ENCODE measurements around the gene ALDH3A1.

Gene ALDH3A1

DNA sequence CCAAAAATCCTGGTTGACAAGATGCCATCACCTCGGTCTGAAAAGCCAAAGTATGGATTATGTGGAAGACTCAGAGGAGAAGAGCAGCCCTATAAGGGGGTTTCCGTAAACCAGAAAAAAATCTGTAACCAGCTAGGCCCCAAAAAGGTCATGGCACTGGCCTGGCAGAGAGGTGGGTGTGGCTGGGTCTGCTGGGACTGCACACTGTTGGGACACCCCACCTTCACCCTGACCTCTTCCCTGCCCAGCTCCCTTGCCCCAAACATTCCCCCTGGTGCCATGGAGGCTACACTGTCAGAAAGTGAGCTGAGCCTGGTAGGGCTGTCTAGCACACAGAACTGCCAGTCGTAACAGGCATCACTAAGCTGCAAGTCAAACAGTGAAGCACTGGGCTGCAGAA, 38.3 kb downstream of the ALDH3A1 start:
- no peak overlapping the region for H3K9ac ChIP-seq (ENCODE audit: low read depth in 1 of 2, low read length in 2 of 2)
- H3K27me3 ChIP-seq (ENCODE audit: control insufficient read depth in 2 of 2, insufficient read depth in 2 of 2, low read length in 2 of 2), result no peaks in the 10 kb centered on the region
- H3K27ac ChIP-seq (ENCODE audit: low read depth in 2 of 2, low read length in 2 of 2), result no peak overlapping the region
- no peaks in the 10 kb centered on the region for H3K36me3 ChIP-seq (ENCODE audit: control insufficient read depth in 2 of 2, insufficient read depth in 2 of 2, low read length in 2 of 2)
- no peaks in the 10 kb centered on the region for H3K4me1 ChIP-seq (ENCODE audit: control insufficient read depth in 2 of 2, insufficient read depth in 2 of 2, low read length in 2 of 2)
- H3K9me3 ChIP-seq (ENCODE audit: control insufficient read depth in 2 of 2, low read length in 2 of 2), result no peaks in the 10 kb centered on the region
- H3K4me3 ChIP-seq (ENCODE audit: low read length in 2 of 2), result no peak overlapping the region

DNA sequence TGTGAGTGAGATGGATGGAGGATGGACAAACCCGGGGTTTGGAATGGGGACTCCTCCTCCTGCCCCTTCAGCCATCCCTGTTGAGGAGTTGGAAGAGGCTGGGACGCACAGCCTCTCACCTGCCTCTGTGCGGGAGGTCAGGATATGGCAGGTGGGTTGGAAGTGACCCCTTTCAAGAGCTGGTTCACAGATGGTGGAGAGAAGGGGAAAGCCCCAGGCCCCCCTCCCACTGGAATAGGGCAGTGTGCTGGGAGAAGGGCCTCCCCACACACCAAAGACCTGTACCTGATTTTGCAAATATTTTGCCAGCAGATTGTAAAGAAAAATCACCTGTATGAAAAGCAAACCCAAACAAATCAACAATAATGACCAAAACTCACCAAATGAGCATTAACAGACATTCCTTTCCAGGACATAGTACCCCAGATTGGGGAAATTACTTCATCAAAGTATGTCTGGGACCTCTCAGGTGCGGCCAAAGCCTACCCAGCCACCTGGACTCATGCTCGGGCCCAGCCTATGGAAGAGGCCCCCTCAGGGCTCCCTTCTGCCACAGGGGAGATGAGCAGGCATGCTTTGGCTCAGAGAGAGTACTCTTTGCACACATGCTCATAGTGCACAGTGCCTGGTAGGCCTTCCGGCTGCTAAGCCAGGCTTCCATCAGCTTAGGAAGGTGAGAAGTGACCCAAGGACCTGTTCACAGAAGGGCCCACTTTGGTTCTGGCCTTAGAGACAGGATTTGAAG, 39.5 kb downstream of the ALDH3A1 start:
- Histone ChIP-seq H3K4me3 (ENCODE audit: low read length in 2 of 2) (no peak overlapping the region), H3K4me1 (ENCODE audit: control insufficient read depth in 2 of 2, insufficient read depth in 2 of 2, low read length in 2 of 2) (no peaks in the 10 kb centered on the region), H3K9ac (ENCODE audit: low read depth in 1 of 2, low read length in 2 of 2) (no peak overlapping the region), H3K27me3 (ENCODE audit: control insufficient read depth in 2 of 2, insufficient read depth in 2 of 2, low read length in 2 of 2) (no peaks in the 10 kb centered on the region), H3K9me3 (ENCODE audit: control insufficient read depth in 2 of 2, low read length in 2 of 2) (no peaks in the 10 kb centered on the region), H3K27ac (ENCODE audit: low read depth in 2 of 2, low read length in 2 of 2) (no peak overlapping the region), H3K36me3 (ENCODE audit: control insufficient read depth in 2 of 2, insufficient read depth in 2 of 2, low read length in 2 of 2) (no peaks in the 10 kb centered on the region)

DNA sequence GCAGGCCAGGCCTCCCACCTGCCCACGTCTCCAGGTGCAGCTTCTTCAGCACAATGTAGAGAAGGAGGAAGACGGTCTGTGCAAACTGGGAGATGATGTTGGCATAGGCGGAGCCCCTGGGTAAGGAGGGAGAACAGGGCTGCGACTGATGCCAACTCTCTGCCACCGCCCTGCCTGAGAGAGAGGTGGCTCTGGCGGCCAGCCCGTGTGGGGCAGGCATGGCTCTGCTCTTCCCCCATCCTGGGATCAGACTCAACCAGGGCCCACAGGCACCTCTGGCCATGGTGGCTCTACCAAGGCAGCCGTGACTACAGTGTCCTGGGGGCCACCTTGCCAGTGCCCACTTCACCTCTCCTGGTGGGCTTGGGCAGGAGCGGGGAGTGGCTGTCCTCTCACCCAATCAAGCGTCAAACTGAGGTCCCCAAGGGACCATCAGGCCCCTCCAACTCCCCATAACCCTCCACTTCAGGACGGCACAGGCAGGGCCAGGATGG, 40.3 kb downstream of the ALDH3A1 start:
- Histone ChIP-seq H3K9ac (ENCODE audit: low read depth in 1 of 2, low read length in 2 of 2) (no peak overlapping the region), H3K27me3 (ENCODE audit: control insufficient read depth in 2 of 2, insufficient read depth in 2 of 2, low read length in 2 of 2) (no peaks in the 10 kb centered on the region), H3K9me3 (ENCODE audit: control insufficient read depth in 2 of 2, low read length in 2 of 2) (no peaks in the 10 kb centered on the region), H3K4me3 (ENCODE audit: low read length in 2 of 2) (no peak overlapping the region), H3K4me1 (ENCODE audit: control insufficient read depth in 2 of 2, insufficient read depth in 2 of 2, low read length in 2 of 2) (no peaks in the 10 kb centered on the region), H3K27ac (ENCODE audit: low read depth in 2 of 2, low read length in 2 of 2) (no peak overlapping the region), H3K36me3 (ENCODE audit: control insufficient read depth in 2 of 2, insufficient read depth in 2 of 2, low read length in 2 of 2) (no peaks in the 10 kb centered on the region)

DNA sequence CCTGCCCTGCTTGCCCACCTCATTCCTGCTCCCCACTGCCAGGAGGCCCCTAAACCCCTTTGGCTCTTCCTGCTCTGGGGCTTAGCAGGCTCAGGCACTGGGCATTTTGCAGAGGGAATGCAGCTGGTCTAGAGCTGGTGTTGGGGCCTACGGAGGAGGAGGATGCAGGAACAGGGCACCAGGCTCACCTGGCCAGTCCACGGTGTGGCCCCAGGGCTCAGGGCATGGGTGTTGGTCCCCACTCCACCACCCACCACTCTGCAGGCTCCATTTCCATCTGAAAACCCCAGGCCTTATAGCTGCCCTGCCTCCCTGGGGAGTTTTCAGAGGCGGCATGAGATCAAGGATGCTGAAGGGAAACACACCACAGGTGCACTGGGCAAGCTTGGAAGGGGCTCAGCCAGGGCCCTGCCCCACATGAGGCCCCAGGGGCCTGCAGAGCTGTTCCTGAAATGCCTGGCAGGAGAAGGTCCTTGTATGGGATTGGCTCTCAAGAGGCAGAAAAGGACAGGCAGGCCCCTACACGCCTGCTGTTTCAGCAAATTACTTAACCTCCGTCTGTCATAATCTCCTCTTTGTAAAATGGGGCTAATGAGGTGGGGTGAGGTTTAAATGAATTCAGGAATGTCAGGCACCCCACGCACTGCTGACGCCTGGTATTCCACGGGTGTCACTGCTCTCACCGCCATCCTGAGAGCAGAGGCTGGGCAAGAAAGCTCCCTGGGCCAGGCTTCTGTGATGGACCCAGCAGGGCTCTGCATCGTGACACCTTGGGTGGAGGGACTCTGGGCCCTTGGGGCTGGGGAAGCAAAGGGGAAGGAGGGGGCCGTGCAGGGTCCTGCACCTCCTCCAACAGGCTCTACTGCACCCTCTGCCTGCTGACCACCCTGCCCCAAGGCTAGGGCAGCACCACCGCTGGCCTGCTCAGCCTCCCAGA, 41.0 kb downstream of the ALDH3A1 start:
- Histone ChIP-seq H3K4me3 (ENCODE audit: low read length in 2 of 2) (no peak overlapping the region), H3K4me1 (ENCODE audit: control insufficient read depth in 2 of 2, insufficient read depth in 2 of 2, low read length in 2 of 2) (no peaks in the 10 kb centered on the region), H3K9ac (ENCODE audit: low read depth in 1 of 2, low read length in 2 of 2) (no peak overlapping the region), H3K27ac (ENCODE audit: low read depth in 2 of 2, low read length in 2 of 2) (no peak overlapping the region), H3K9me3 (ENCODE audit: control insufficient read depth in 2 of 2, low read length in 2 of 2) (no peaks in the 10 kb centered on the region), H3K27me3 (ENCODE audit: control insufficient read depth in 2 of 2, insufficient read depth in 2 of 2, low read length in 2 of 2) (no peaks in the 10 kb centered on the region), H3K36me3 (ENCODE audit: control insufficient read depth in 2 of 2, insufficient read depth in 2 of 2, low read length in 2 of 2) (no peaks in the 10 kb centered on the region)

DNA sequence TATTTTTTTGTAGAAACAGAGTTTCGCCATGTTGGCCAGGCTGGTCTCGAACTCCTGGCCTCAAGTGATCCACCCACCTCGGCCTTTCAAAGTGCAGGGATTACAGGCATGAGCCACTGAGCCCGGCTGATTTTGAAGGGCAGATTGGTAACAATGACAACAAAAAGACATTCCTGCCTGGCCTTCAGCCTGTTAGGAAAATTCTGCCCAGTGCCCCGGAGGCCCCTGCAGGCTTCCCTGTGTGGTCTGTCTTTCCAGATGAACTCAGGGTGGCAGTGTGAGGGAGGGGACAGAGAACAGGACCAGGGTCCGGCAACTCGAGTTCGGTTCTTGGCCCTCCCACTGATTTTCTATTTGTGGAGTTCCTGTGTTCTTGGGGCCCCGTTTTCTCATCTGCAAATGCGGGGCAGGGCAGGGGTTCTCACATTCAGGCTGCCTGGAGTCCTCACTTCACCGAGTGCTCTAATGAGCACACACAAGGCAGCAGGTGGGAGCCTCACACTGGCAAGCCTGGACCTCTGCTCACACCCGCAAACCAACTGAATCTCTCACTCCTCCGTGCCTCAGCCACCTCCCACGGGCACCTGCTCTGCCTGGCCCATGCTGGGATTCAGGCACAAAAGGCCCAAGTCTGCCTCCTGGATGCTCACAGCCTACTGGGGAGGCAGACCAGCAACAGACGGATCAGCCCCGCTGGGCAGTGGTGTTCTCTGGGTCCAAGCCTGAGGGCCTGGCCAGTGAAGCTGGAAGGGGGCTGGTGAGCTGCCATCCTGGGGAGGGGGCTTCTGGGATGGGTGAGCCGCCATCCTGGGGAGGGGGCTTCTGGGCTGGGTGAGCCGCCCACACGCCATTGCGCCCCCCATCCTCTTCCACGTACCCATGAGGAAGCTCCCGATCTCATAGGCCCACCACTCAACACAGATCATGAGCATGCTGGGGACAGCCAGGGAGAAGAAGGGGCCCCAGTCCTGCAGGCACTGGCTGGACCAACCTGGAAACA, 42.0 kb downstream of the ALDH3A1 start:
- no peaks in the 10 kb centered on the region for H3K36me3 ChIP-seq (ENCODE audit: control insufficient read depth in 2 of 2, insufficient read depth in 2 of 2, low read length in 2 of 2)
- no peaks in the 10 kb centered on the region for H3K9me3 ChIP-seq (ENCODE audit: control insufficient read depth in 2 of 2, low read length in 2 of 2)
- H3K27me3 ChIP-seq (ENCODE audit: control insufficient read depth in 2 of 2, insufficient read depth in 2 of 2, low read length in 2 of 2), result no peaks in the 10 kb centered on the region
- H3K4me1 ChIP-seq (ENCODE audit: control insufficient read depth in 2 of 2, insufficient read depth in 2 of 2, low read length in 2 of 2), result no peaks in the 10 kb centered on the region
- no peak overlapping the region for H3K9ac ChIP-seq (ENCODE audit: low read depth in 1 of 2, low read length in 2 of 2)
- H3K27ac ChIP-seq (ENCODE audit: low read depth in 2 of 2, low read length in 2 of 2), result no peak overlapping the region
- H3K4me3 ChIP-seq (ENCODE audit: low read length in 2 of 2), result no peak overlapping the region

DNA sequence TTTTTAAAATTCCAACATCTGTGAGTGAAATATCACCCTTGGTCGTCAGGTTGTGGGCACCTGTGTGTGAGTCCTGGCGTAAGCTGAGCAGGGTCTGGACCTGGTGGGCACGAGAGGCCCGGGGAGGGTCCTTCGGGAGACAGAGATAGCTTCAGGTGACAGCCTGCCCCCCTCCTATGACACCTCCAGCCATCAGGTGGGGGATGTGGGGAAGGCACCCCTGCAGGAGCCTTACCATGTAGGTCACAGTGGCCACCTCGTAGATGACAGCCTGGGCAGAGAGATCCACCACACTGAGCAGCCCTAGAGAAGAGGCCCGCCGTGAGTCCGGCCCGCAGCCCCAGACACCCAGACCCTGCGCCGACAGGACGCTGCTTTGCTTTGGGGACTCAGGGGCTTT, 42.9 kb downstream of the ALDH3A1 start:
- no peak overlapping the region for H3K4me3 ChIP-seq (ENCODE audit: low read length in 2 of 2)
- no peaks in the 10 kb centered on the region for H3K9me3 ChIP-seq (ENCODE audit: control insufficient read depth in 2 of 2, low read length in 2 of 2)
- no peak overlapping the region for H3K27ac ChIP-seq (ENCODE audit: low read depth in 2 of 2, low read length in 2 of 2)
- H3K27me3 ChIP-seq (ENCODE audit: control insufficient read depth in 2 of 2, insufficient read depth in 2 of 2, low read length in 2 of 2), result no peaks in the 10 kb centered on the region
- no peak overlapping the region for H3K9ac ChIP-seq (ENCODE audit: low read depth in 1 of 2, low read length in 2 of 2)
- H3K36me3 ChIP-seq (ENCODE audit: control insufficient read depth in 2 of 2, insufficient read depth in 2 of 2, low read length in 2 of 2), result no peaks in the 10 kb centered on the region
- no peaks in the 10 kb centered on the region for H3K4me1 ChIP-seq (ENCODE audit: control insufficient read depth in 2 of 2, insufficient read depth in 2 of 2, low read length in 2 of 2)

DNA sequence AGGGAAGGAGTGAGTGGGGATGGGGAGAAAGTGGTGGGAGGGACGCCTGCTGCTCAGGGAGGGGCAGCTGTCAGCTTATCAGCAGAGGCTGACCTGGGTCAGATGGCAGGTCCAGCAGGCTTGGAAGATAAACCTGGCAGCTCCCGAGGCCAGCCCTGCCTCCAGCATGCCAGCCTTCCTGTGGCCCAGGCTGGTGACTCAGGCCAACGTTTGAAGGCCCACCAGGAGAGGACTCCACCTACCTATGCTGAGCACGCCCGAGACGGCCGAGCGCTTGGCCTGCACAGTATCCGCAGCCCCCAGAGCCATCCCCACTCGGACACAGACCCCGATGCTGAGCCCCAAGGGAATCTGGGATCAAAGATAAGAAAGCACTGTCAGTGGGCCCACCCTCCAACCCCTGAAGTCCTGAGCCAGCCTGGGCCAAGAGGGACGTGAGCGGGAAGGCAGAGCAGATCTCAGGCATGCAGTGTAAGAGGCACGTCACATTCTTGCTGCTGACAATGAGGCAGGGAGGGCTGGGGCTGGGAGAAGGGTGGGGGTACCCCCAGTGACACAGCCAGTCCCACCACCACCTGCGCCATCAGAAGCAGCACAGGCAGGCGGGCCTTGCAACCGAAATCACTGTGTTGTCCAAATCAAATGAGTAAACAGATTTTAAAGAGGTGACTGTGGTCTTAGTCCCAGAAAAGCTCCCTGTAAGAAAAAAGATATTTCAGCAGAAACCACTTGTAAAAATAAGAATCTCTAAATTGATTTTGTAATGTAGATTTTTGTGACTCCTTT, 44.1 kb downstream of the ALDH3A1 start:
- Histone ChIP-seq H3K36me3 (ENCODE audit: control insufficient read depth in 2 of 2, insufficient read depth in 2 of 2, low read length in 2 of 2) (no peaks in the 10 kb centered on the region), H3K4me3 (ENCODE audit: low read length in 2 of 2) (no peak overlapping the region), H3K27ac (ENCODE audit: low read depth in 2 of 2, low read length in 2 of 2) (no peak overlapping the region)

DNA sequence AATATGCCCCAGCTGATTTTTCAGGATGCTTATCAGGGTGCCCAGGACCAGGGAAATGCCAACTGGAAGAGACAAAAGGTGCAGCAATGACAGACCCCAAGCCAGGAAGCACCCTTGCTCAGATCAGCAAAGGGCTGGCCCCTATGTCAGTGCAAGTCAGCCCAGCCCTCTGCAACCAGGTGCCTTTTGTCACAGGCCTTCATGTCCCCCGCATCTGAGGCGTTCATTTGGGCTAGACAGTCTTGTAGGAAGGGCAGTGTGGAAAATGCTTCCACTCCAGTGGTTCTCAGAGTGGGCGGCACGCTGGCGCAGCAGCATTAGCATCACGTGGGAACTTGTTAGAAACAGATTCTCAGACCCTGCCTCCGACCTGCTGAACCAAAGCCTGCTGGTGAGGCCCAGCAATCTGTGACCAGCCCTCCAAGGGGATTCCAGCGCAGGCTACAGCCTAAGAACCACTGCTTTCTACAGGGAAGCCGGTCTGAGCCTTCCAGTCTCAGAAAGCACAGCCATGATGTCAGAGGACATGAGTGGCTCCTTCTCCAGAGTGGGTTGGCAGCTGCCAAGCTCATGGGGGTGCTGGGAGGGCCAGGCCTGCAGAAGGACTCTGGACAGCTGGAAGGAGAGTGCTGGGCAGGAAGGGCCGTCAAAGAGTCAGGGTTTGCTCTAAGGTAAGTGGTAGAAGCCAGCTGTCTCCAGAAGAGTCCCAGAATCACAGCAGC, 44.8 kb downstream of the ALDH3A1 start:
- H3K9me3 ChIP-seq (ENCODE audit: control insufficient read depth in 2 of 2, low read length in 2 of 2), result no peaks in the 10 kb centered on the region
- H3K9ac ChIP-seq (ENCODE audit: low read depth in 1 of 2, low read length in 2 of 2), result no peak overlapping the region
- no peaks in the 10 kb centered on the region for H3K36me3 ChIP-seq (ENCODE audit: control insufficient read depth in 2 of 2, insufficient read depth in 2 of 2, low read length in 2 of 2)
- H3K4me1 ChIP-seq (ENCODE audit: control insufficient read depth in 2 of 2, insufficient read depth in 2 of 2, low read length in 2 of 2), result no peaks in the 10 kb centered on the region
- no peaks in the 10 kb centered on the region for H3K27me3 ChIP-seq (ENCODE audit: control insufficient read depth in 2 of 2, insufficient read depth in 2 of 2, low read length in 2 of 2)
- no peak overlapping the region for H3K4me3 ChIP-seq (ENCODE audit: low read length in 2 of 2)
- no peak overlapping the region for H3K27ac ChIP-seq (ENCODE audit: low read depth in 2 of 2, low read length in 2 of 2)

More for the DNA sequence above, 44.1 kb downstream of the ALDH3A1 start:
- no peak overlapping the region for H3K9ac ChIP-seq (ENCODE audit: low read depth in 1 of 2, low read length in 2 of 2)
- H3K27me3 ChIP-seq (ENCODE audit: control insufficient read depth in 2 of 2, insufficient read depth in 2 of 2, low read length in 2 of 2), result no peaks in the 10 kb centered on the region
- H3K9me3 ChIP-seq (ENCODE audit: control insufficient read depth in 2 of 2, low read length in 2 of 2), result no peaks in the 10 kb centered on the region
- no peaks in the 10 kb centered on the region for H3K4me1 ChIP-seq (ENCODE audit: control insufficient read depth in 2 of 2, insufficient read depth in 2 of 2, low read length in 2 of 2)

DNA sequence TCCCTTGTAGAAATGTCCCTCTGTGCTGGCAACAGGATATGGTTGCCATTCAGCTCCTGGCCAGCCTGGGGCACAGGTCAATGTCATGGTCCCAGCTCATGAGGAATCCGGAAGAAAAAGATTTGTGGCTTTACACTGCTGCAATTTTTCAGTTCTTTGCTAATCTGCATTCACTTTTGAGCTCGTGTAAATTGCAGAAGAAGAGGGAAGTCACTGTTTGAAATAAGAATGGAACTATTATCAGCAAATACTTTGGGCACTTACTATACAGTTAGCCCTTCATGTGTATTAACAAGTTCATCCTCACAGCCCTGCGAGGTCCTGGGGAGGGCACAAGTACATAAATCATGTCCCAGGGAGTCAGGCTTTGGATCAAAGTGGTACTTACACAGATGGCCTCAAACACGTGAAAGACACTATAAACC, 45.9 kb downstream of the ALDH3A1 start:
- no peak overlapping the region for H3K9ac ChIP-seq (ENCODE audit: low read depth in 1 of 2, low read length in 2 of 2)
- H3K4me3 ChIP-seq (ENCODE audit: low read length in 2 of 2), result no peak overlapping the region
- no peaks in the 10 kb centered on the region for H3K9me3 ChIP-seq (ENCODE audit: control insufficient read depth in 2 of 2, low read length in 2 of 2)
- no peaks in the 10 kb centered on the region for H3K27me3 ChIP-seq (ENCODE audit: control insufficient read depth in 2 of 2, insufficient read depth in 2 of 2, low read length in 2 of 2)
- H3K36me3 ChIP-seq (ENCODE audit: control insufficient read depth in 2 of 2, insufficient read depth in 2 of 2, low read length in 2 of 2), result no peaks in the 10 kb centered on the region
- H3K4me1 ChIP-seq (ENCODE audit: control insufficient read depth in 2 of 2, insufficient read depth in 2 of 2, low read length in 2 of 2), result no peaks in the 10 kb centered on the region
- H3K27ac ChIP-seq (ENCODE audit: low read depth in 2 of 2, low read length in 2 of 2), result no peak overlapping the region
